Trophoblast cell (in vitro differentiated cells and primary cell): ENCODE data around the gene NFU1.
A peak's percentile ranks its signal among the peaks of the same experiment; 100 is the strongest.
"Not testable (repeated sequence)": the region's sequence is repeated elsewhere in the genome, so short reads cannot be mapped to it uniquely, and the experiment has no call there.

ENCODE experiments used
- DNase-seq, 2 donors: peaks; one replicate each; pipeline ENCODE4 v3.0.0-alpha.2; 2016
- H2AFZ ChIP-seq: 2 replicates; pipeline ENCODE4 v1.6.1; 2013; ENCODE audit warnings: low read length, moderate library complexity, mild to moderate bottlenecking; ENCODE audit not compliant: insufficient read depth, poor library complexity
- H2AK5ac ChIP-seq: 2 replicates; pipeline ENCODE4 v1.6.1; 2013; ENCODE audit warnings: mild to moderate bottlenecking, low read length
- H2BK120ac ChIP-seq: 2 replicates; pipeline ENCODE4 v1.6.1; 2013; ENCODE audit warnings: low read length, mild to moderate bottlenecking, moderate library complexity; ENCODE audit not compliant: insufficient read depth, poor library complexity
- H2BK12ac ChIP-seq: 2 replicates; pipeline ENCODE4 v1.6.1; 2013; ENCODE audit warnings: mild to moderate bottlenecking, low read length, moderate library complexity
- H2BK5ac ChIP-seq: 2 replicates; pipeline ENCODE4 v1.6.1; 2013; ENCODE audit warnings: low read length, low read depth, moderate library complexity, mild to moderate bottlenecking; ENCODE audit not compliant: poor library complexity
- H3K14ac ChIP-seq: 2 replicates; pipeline ENCODE4 v1.6.1; 2013; ENCODE audit warnings: mild to moderate bottlenecking, low read length
- H3K18ac ChIP-seq: 2 replicates; pipeline ENCODE4 v1.6.1; 2013; ENCODE audit warnings: mild to moderate bottlenecking, low read length
- H3K23ac ChIP-seq: 2 replicates; pipeline ENCODE4 v1.6.1; 2013; ENCODE audit warnings: low read length
- H3K27ac ChIP-seq: 2 replicates; pipeline ENCODE4 v1.5.1; 2013; ENCODE audit warnings: low read depth, mild to moderate bottlenecking, inconsistent platforms, low read length, moderate library complexity
- H3K27me3 ChIP-seq: 2 replicates; pipeline ENCODE4 v1.6.1; 2013; ENCODE audit warnings: inconsistent platforms, mild to moderate bottlenecking, low read length, moderate library complexity; ENCODE audit not compliant: insufficient read depth
- H3K36me3 ChIP-seq, 2 experiments: 1 replicate in 1 of 2; 2 replicates in 1 of 2; pipeline ENCODE4 v1.6.1; 2013; ENCODE audit warnings: low read length in 2 of 2, mild to moderate bottlenecking in 2 of 2, moderate library complexity in 1 of 2; ENCODE audit not compliant: insufficient read depth in 2 of 2, control insufficient read depth in 1 of 2
- H3K4ac ChIP-seq: 2 replicates; pipeline ENCODE4 v1.6.1; 2013; ENCODE audit warnings: low read depth, mild to moderate bottlenecking, low read length, moderate library complexity
- H3K4me1 ChIP-seq, 2 experiments: 1 replicate in 1 of 2; 2 replicates in 1 of 2; pipeline ENCODE4 v1.6.1; 2013; ENCODE audit warnings: low read length in 2 of 2, mild to moderate bottlenecking in 2 of 2, moderate library complexity in 1 of 2; ENCODE audit not compliant: insufficient read depth in 2 of 2, control insufficient read depth in 1 of 2
- H3K4me2 ChIP-seq: 2 replicates; pipeline ENCODE4 v1.6.1; 2013; ENCODE audit warnings: inconsistent platforms, mild to moderate bottlenecking, low read length, moderate library complexity
- H3K4me3 ChIP-seq: 2 replicates; pipeline ENCODE4 v1.5.1; 2013; ENCODE audit warnings: mild to moderate bottlenecking, low read depth, low read length, inconsistent platforms
- H3K79me1 ChIP-seq: one replicate; pipeline ENCODE4 v1.6.1; 2013; ENCODE audit warnings: low read length
- H3K79me2 ChIP-seq: 2 replicates; pipeline ENCODE4 v1.6.1; 2013; ENCODE audit warnings: low read length, mild to moderate bottlenecking; ENCODE audit not compliant: control insufficient read depth, insufficient read depth, poor library complexity
- H3K9ac ChIP-seq: 2 replicates; pipeline ENCODE4 v1.6.1; 2013; ENCODE audit warnings: mild to moderate bottlenecking, low read length
- H3K9me3 ChIP-seq: 2 replicates; pipeline ENCODE4 v1.6.1; 2013; ENCODE audit warnings: low read depth, mild to moderate bottlenecking, control low read depth, inconsistent platforms, low read length; ENCODE audit not compliant: insufficient read depth
- H4K12ac ChIP-seq: 2 replicates; pipeline ENCODE4 v1.6.1; 2013; ENCODE audit warnings: low read depth, mild to moderate bottlenecking, low read length, moderate library complexity
- H4K8ac ChIP-seq: 2 replicates; pipeline ENCODE4 v1.6.1; 2013; ENCODE audit warnings: low read depth, mild to moderate bottlenecking, low read length, moderate library complexity
- H4K91ac ChIP-seq: one replicate; pipeline ENCODE4 v1.6.1; 2013; ENCODE audit warnings: low read depth, mild to moderate bottlenecking, low read length, moderate library complexity
- WGBS: extraction: QIAGEN DNeasy Blood & Tissue Kit; methylation state at CpG from one replicate; pipeline ENCODE4 v1.1.7; 2013; ENCODE audit warnings: missing lambda C conversion rate; ENCODE audit not compliant: insufficient read length, insufficient coverage; ENCODE audit errors: extremely low coverage; 5-methylcytosine and 5-hydroxymethylcytosine counted together

NFU1 gene

GRCh38 chr2:69443673-69444072, 6.4 kb upstream of the NFU1 start:
- H3K9ac ChIP-seq, H4K91ac ChIP-seq, H2BK5ac ChIP-seq, H3K79me2 ChIP-seq, H3K4ac ChIP-seq, H2AFZ ChIP-seq, H3K36me3 ChIP-seq, H3K4me2 ChIP-seq, H3K9me3 ChIP-seq, H3K79me1 ChIP-seq, DNase-seq, H3K27me3 ChIP-seq, H4K12ac ChIP-seq, H3K14ac ChIP-seq, H3K4me3 ChIP-seq, H4K8ac ChIP-seq, H3K18ac ChIP-seq, H2BK120ac ChIP-seq, H3K27ac ChIP-seq, H3K4me1 ChIP-seq, H3K23ac ChIP-seq, H2BK12ac ChIP-seq, H2AK5ac ChIP-seq: not testable (repeated sequence)
- no CpG with 5 or more reads among the region's 3 CpGs for WGBS

GRCh38 chr2:69439499-69439898, 2.3 kb upstream of the NFU1 start:
- H3K23ac ChIP-seq, H3K79me2 ChIP-seq, H4K91ac ChIP-seq, H3K4me3 ChIP-seq, H3K27me3 ChIP-seq, H4K8ac ChIP-seq, H3K79me1 ChIP-seq, H4K12ac ChIP-seq, H3K18ac ChIP-seq, H2AFZ ChIP-seq, H3K14ac ChIP-seq, H3K9ac ChIP-seq, H2AK5ac ChIP-seq, H3K36me3 ChIP-seq, H2BK12ac ChIP-seq, H3K27ac ChIP-seq, H2BK120ac ChIP-seq, H2BK5ac ChIP-seq, H3K4me1 ChIP-seq, H3K9me3 ChIP-seq, DNase-seq, H3K4ac ChIP-seq, H3K4me2 ChIP-seq: not testable (repeated sequence)
- no CpG with 5 or more reads among the region's 2 CpGs for WGBS

GRCh38 chr2:69438580-69438979, 1.3 kb upstream of the NFU1 start:
- H3K9ac ChIP-seq, result no peak overlapping the region
- no peaks in the 10 kb centered on the region for H3K9me3 ChIP-seq
- peaks cover 0 to 3% of the 10 kb centered on the region in 2 experiments for H3K36me3 ChIP-seq
- H2BK12ac ChIP-seq, result no peak overlapping the region
- H3K4me1 ChIP-seq, result peaks cover 6 to 7% of the 10 kb centered on the region in 2 experiments
- H3K4me3 ChIP-seq, result no peak overlapping the region
- no peak overlapping the region for H2BK5ac ChIP-seq
- H3K4me2 ChIP-seq, result no peak overlapping the region
- H3K23ac ChIP-seq, result no peak overlapping the region
- H3K4ac ChIP-seq, result no peak overlapping the region
- no peak overlapping the region for H4K8ac ChIP-seq
- no peak overlapping the region for H3K27ac ChIP-seq
- H3K18ac ChIP-seq, result no peak overlapping the region
- peaks cover 6% of the 10 kb centered on the region for H3K79me2 ChIP-seq
- no CpG with 5 or more reads among the region's 6 CpGs for WGBS
- no peak overlapping the region for H2BK120ac ChIP-seq
- H2AK5ac ChIP-seq, result no peak overlapping the region
- peaks cover 8% of the 10 kb centered on the region for H3K79me1 ChIP-seq
- H4K12ac ChIP-seq, result no peak overlapping the region
- no peak overlapping the region for H4K91ac ChIP-seq
- DNase-seq, result no peak
- no peaks in the 10 kb centered on the region for H3K27me3 ChIP-seq
- no peak overlapping the region for H2AFZ ChIP-seq
- H3K14ac ChIP-seq, result no peak overlapping the region

- peaks cover 0 to 3% of the 10 kb centered on the region in 2 experiments for H3K36me3 ChIP-seq
- peak overlapping the region; percentile 78 for H2AFZ ChIP-seq
- H4K91ac ChIP-seq, result peak overlapping the region; percentile 30
- DNase-seq, result peak in 1 of 2 donors; percentile 18
- H3K79me2 ChIP-seq, result peaks cover 6% of the 10 kb centered on the region
- no peak overlapping the region for H2BK12ac ChIP-seq
- peaks cover 8% of the 10 kb centered on the region for H3K79me1 ChIP-seq
- H3K9ac ChIP-seq, result peak overlapping the region; percentile 25
- H3K4me1 ChIP-seq, result peaks cover 6 to 7% of the 10 kb centered on the region in 2 experiments
- peak overlapping the region; percentile 81 for H4K12ac ChIP-seq
- H2BK120ac ChIP-seq, result peak overlapping the region; percentile 54
- H3K23ac ChIP-seq, result no peak overlapping the region
- no peak overlapping the region for H2AK5ac ChIP-seq
- peak overlapping the region; percentile 45 for H3K14ac ChIP-seq
- no peaks in the 10 kb centered on the region for H3K9me3 ChIP-seq
- H3K4me3 ChIP-seq, result peak overlapping the region; percentile 89
- no peaks in the 10 kb centered on the region for H3K27me3 ChIP-seq
- peak overlapping the region; percentile 75 for H3K18ac ChIP-seq
- H2BK5ac ChIP-seq, result peak overlapping the region; percentile 73
- H3K27ac ChIP-seq, result peak overlapping the region; percentile 72
- peak overlapping the region; percentile 35 for H3K4ac ChIP-seq
- peak overlapping the region; percentile 94 for H4K8ac ChIP-seq
- no CpG with 5 or more reads among the region's 7 CpGs for WGBS
- peak overlapping the region; percentile 87 for H3K4me2 ChIP-seq
Observed at GRCh38 chr2:69437751-69438154, 518 bp upstream of the NFU1 start.
